NCI-H1105 treated with DMSO at 0.1 percent for 48 hours (cell line): ENCODE results near the gene ATP6V0E2.
"Not testable (repeated sequence)": the region's sequence is repeated elsewhere in the genome, so short reads cannot be mapped to it uniquely, and the experiment has no call there.

Experiments
- DNase-seq: peaks from one replicate; lab custom pipeline; 2025; lab: John Stamatoyannopoulos, UW

ATP6V0E2 gene

GRCh38 chr7:149879766-149880637 is 6.2 kb downstream of the ATP6V0E2 start:
- DNase-seq = no peak

GRCh38 chr7:149880638-149881311 is 7.0 kb downstream of the ATP6V0E2 start:
- DNase-seq = no peak

GRCh38 chr7:149881328-149882247 is 7.8 kb downstream of the ATP6V0E2 start:
- DNase-seq = no peak

GRCh38 chr7:149882248-149883047 is 8.7 kb downstream of the ATP6V0E2 start:
- DNase-seq = no peak

GRCh38 chr7:149883048-149883438 is 9.3 kb downstream of the ATP6V0E2 start:
- DNase-seq = no peak

GRCh38 chr7:149883452-149883861 is 9.7 kb downstream of the ATP6V0E2 start:
- DNase-seq = peak; percentile 49

GRCh38 chr7:149884016-149884415 is 10.2 kb downstream of the ATP6V0E2 start:
- DNase-seq = no peak

- no peak for DNase-seq
Observed at GRCh38 chr7:149884541-149884940, 10.8 kb downstream of the ATP6V0E2 start.

- DNase-seq = no peak
Observed at GRCh38 chr7:149885191-149886017, 11.6 kb downstream of the ATP6V0E2 start.

- DNase-seq = no peak
Observed at GRCh38 chr7:149886018-149886415, 12.2 kb downstream of the ATP6V0E2 start.

- DNase-seq = no peak
Observed at GRCh38 chr7:149887311-149887710, 13.5 kb downstream of the ATP6V0E2 start.

- DNase-seq = not testable (repeated sequence)
Observed at GRCh38 chr7:149890715-149891114, 16.9 kb downstream of the ATP6V0E2 start.

- DNase-seq = not testable (repeated sequence)
Observed at GRCh38 chr7:149894957-149895356, 21.2 kb downstream of the ATP6V0E2 start.

GRCh38 chr7:149907776-149908376 is 34.1 kb downstream of the ATP6V0E2 start:
- DNase-seq = not testable (repeated sequence)

GRCh38 chr7:149910219-149910618 is 36.5 kb downstream of the ATP6V0E2 start:
- DNase-seq = not testable (repeated sequence)

- DNase-seq = not testable (repeated sequence)
Observed at GRCh38 chr7:149912126-149912525, 38.4 kb downstream of the ATP6V0E2 start.

GRCh38 chr7:149926414-149926813 is 52.6 kb downstream of the ATP6V0E2 start:
- DNase-seq = not testable (repeated sequence)
